ENCODE measurements around the gene NUDT19.

DNA sequence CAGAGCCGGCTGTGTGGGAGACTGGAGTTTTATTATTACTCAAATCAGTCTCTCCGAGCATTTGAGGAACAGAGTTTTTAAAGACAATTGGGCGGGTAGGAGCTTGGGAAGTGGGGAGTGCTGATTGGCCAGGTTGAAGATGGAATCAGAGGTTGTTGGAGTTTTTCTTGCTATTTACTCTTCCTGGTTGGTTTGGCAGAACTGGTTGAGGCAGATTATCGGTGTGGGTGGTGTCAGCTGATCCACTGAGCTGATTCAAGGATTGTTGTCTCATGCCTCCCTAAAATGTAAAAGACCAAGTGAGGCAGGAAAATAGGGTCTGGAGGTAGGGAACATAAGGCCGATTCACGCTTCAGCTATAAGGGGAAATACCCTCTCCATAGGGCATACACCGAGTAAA is 26.7 kb downstream of the NUDT19 start:
- TF ChIP-seq, protein P1, sequence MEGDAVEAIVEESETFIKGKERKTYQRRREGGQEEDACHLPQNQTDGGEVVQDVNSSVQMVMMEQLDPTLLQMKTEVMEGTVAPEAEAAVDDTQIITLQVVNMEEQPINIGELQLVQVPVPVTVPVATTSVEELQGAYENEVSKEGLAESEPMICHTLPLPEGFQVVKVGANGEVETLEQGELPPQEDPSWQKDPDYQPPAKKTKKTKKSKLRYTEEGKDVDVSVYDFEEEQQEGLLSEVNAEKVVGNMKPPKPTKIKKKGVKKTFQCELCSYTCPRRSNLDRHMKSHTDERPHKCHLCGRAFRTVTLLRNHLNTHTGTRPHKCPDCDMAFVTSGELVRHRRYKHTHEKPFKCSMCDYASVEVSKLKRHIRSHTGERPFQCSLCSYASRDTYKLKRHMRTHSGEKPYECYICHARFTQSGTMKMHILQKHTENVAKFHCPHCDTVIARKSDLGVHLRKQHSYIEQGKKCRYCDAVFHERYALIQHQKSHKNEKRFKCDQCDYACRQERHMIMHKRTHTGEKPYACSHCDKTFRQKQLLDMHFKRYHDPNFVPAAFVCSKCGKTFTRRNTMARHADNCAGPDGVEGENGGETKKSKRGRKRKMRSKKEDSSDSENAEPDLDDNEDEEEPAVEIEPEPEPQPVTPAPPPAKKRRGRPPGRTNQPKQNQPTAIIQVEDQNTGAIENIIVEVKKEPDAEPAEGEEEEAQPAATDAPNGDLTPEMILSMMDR (IDR thresholded peaks at IDR 0.05 in 4 of 5, conservative IDR thresholded peaks at IDR 0.05 in 1 of 5): no peak
- TF ChIP-seq POLR2A (IDR thresholded peaks at IDR 0.05): no peak
